GM12878 (cell line): ENCODE measurements around the gene CDR2L. TPM values are rescaled to one million over a fixed set of nuclear protein-coding genes. Genes with fewer than 3 reads are reported as not detected.

Experiments
- ATAC-seq: fragments of 200-7000 bp; cut with Tn5 transposase; 3 replicates; pipeline ENCODE4 v1.9.1; 2020; ENCODE audit warnings: mild to moderate bottlenecking, moderate library complexity
- BruUV-seq: library from RNA; stranded (reverse); fragments of 400-500 nt; replicated peaks from 2 replicates; lab custom pipeline; 2021; lab: Mats Ljungman, UMichigan
- CTCF ChIA-PET: fragments of 300-600 bp; sonication (Branson Sonifier 250); formaldehyde crosslinking; extraction: SDS; loops from one replicate; lab custom pipeline; 2021; ENCODE audit warnings: inconsistent platforms; lab: Yijun Ruan, JAX
- POLR2A ChIA-PET: fragments of 350-600 bp; formaldehyde crosslinking; extraction: SDS; loops from one replicate; lab custom pipeline; 2021; ENCODE audit warnings: inconsistent platforms; lab: Charles Lee
- RAD21 ChIA-PET: fragments of 300-600 bp; sonication (Branson Sonifier 250); formaldehyde crosslinking; loops from one replicate; lab custom pipeline; 2023; ENCODE audit warnings: antibody characterized with exemption; ENCODE audit not compliant: unreplicated experiment; lab: Charles Lee
- SMC1A ChIA-PET: fragments of 300-600 bp; sonication (Branson Sonifier 250); formaldehyde crosslinking; loops from one replicate; lab custom pipeline; 2023; ENCODE audit not compliant: unreplicated experiment, uncharacterized antibody; lab: Charles Lee
- DNase-seq: peaks from one replicate; pipeline ENCODE4 v3.0.0-alpha.2; 2011; ENCODE audit warnings: low read depth, low spot score
- FAIRE-seq: peaks from 3 replicates; lab custom pipeline; 2011; peaks lifted over from hg19 to GRCh38; lab: Jason Lieb, UNC
- H2AFZ ChIP-seq: 2 replicates; pipeline ENCODE4 v1.6.0; 2011; ENCODE audit warnings: low read depth, low read length, control low read depth; ENCODE audit not compliant: control insufficient read depth
- H3K27ac ChIP-seq: 2 replicates; pipeline ENCODE4 v1.5.1; 2011; ENCODE audit warnings: control low read depth; ENCODE audit not compliant: control insufficient read depth, insufficient read depth
- H3K27me3 ChIP-seq, 2 experiments: replicated peaks in 1 of 2; 2 replicates each; pipeline versions ENCODE4 v1.6.0 to v1.6.1; 2011; ENCODE audit warnings: low read length in 1 of 2; ENCODE audit not compliant: control insufficient read depth in 2 of 2, insufficient read depth in 2 of 2
- H3K36me3 ChIP-seq, 2 experiments: 2 replicates each; pipeline ENCODE4 v1.5.1; 2011; ENCODE audit warnings: low read length in 1 of 2; ENCODE audit not compliant: control insufficient read depth in 2 of 2, insufficient read depth in 2 of 2
- H3K4me1 ChIP-seq: 2 replicates; pipeline ENCODE4 v1.6.1; 2011; ENCODE audit warnings: mild to moderate bottlenecking, low read length, moderate library complexity, mixed read lengths; ENCODE audit not compliant: control insufficient read depth, insufficient read depth
- H3K4me2 ChIP-seq: 2 replicates; pipeline ENCODE4 v1.6.0; 2011; ENCODE audit warnings: control low read depth; ENCODE audit not compliant: control insufficient read depth, insufficient read depth
- H3K4me3 ChIP-seq: fragments of 200-600 bp; sonication (generic); 2 replicates; pipeline ENCODE4 v1.5.1; 2016
- H3K79me2 ChIP-seq: 2 replicates; pipeline ENCODE4 v1.6.0; 2011; ENCODE audit warnings: low read length; ENCODE audit not compliant: control insufficient read depth, insufficient read depth
- H3K9ac ChIP-seq: 2 replicates; pipeline ENCODE4 v1.8.0; 2011; ENCODE audit warnings: low read length, control low read depth, mixed read lengths; ENCODE audit not compliant: control insufficient read depth, insufficient read depth
- H3K9me3 ChIP-seq: replicated peaks from 3 replicates; pipeline ENCODE4 v1.5.1; 2011; ENCODE audit warnings: mild to moderate bottlenecking, low read length; ENCODE audit not compliant: control insufficient read depth, insufficient read depth
- H4K20me1 ChIP-seq: 2 replicates; pipeline ENCODE4 v1.6.0; 2011; ENCODE audit not compliant: control insufficient read depth, insufficient read depth
- BCLAF1 ChIP-seq: fragments of 450-650 bp; IDR thresholded peaks from 2 replicates; pipeline ENCODE4 v1.6.1; 2017; ENCODE audit warnings: antibody characterized with exemption, mild to moderate bottlenecking, moderate library complexity
- BRCA1 ChIP-seq: IDR thresholded peaks from 2 replicates; pipeline ENCODE4 v1.6.1; 2011; ENCODE audit warnings: low read depth, low read length, improper control_type of control experiment
- CBX3 ChIP-seq: fragments of 200-600 bp; sonication (generic); IDR thresholded peaks from 2 replicates; pipeline ENCODE4 v1.6.1; 2016; ENCODE audit warnings: low read depth, borderline replicate concordance
- CBX5 ChIP-seq: sonication (generic); IDR thresholded peaks from 2 replicates; pipeline ENCODE4 v1.6.1; 2016; ENCODE audit warnings: low read depth, moderate library complexity, mild to moderate bottlenecking, inconsistent platforms
- CHD2 ChIP-seq: IDR thresholded peaks from 2 replicates; pipeline ENCODE4 v1.6.1; 2011; ENCODE audit warnings: low read depth, low read length, improper control_type of control experiment, borderline replicate concordance
- CTCF ChIP-seq, 3 experiments: IDR thresholded peaks in 2 of 3; conservative IDR thresholded peaks in 1 of 3; 2 replicates each; pipeline ENCODE4 v1.5.1; 2011; ENCODE audit warnings: low read depth in 3 of 3, low read length in 3 of 3, mild to moderate bottlenecking in 3 of 3, control low read depth in 2 of 3, moderate library complexity in 2 of 3, inconsistent platforms in 1 of 3, mixed read lengths in 1 of 3; ENCODE audit not compliant: control insufficient read depth in 2 of 3, insufficient read depth in 1 of 3; ENCODE audit errors: extremely low read depth in 1 of 3
- ETV6 ChIP-seq, 2 experiments: fragments of 450-650 bp in 1 of 2; IDR thresholded peaks in 1 of 2; conservative IDR thresholded peaks in 1 of 2; 2 replicates each; pipeline ENCODE4 v1.6.1; 2014; ENCODE audit warnings: antibody characterized with exemption in 1 of 2, borderline replicate concordance in 1 of 2, low read depth in 1 of 2, mild to moderate bottlenecking in 1 of 2, moderate library complexity in 1 of 2
- LARP7 ChIP-seq: fragments of 450-650 bp; IDR thresholded peaks from 2 replicates; pipeline ENCODE4 v1.6.1; 2017; ENCODE audit warnings: mild to moderate bottlenecking
- NR2C1 ChIP-seq: fragments of 450-650 bp; IDR thresholded peaks from 2 replicates; pipeline ENCODE4 v1.6.1; 2017; ENCODE audit warnings: antibody characterized with exemption, mild to moderate bottlenecking, moderate library complexity
- PBX3 ChIP-seq: IDR thresholded peaks from 2 replicates; pipeline ENCODE4 v1.6.1; 2011; ENCODE audit warnings: mild to moderate bottlenecking, low read depth, low read length, moderate library complexity; ENCODE audit not compliant: insufficient replicate concordance
- RFX5 ChIP-seq: IDR thresholded peaks from 2 replicates; pipeline ENCODE4 v1.6.1; 2011; ENCODE audit warnings: low read depth, low read length, improper control_type of control experiment
- SMARCA5 ChIP-seq: fragments of 450-650 bp; IDR thresholded peaks from 2 replicates; pipeline ENCODE4 v1.6.1; 2017; ENCODE audit warnings: mild to moderate bottlenecking
- TBL1XR1 ChIP-seq: IDR thresholded peaks from 2 replicates; pipeline ENCODE4 v1.6.1; 2012; ENCODE audit warnings: low read depth, low read length, improper control_type of control experiment
- WGBS: methylation state at CpG from one replicate; pipeline ENCODE4 v1.1.6; 2016; ENCODE audit warnings: low lambda C conversion rate; ENCODE audit not compliant: insufficient replicate concordance, insufficient coverage; ENCODE audit errors: missing lambda C conversion rate; 5-methylcytosine and 5-hydroxymethylcytosine counted together
- in situ Hi-C: fragments of 300-500 bp; cut with MboI; formaldehyde crosslinking; loops from 9 replicates; pipeline ENCODE4 v1.14.3; 2018; ENCODE audit warnings: mixed read lengths
- intact Hi-C: fragments of 100-400 bp; cut with micrococcal nuclease; formaldehyde crosslinking; loops from one replicate; pipeline ENCODE4 v1.14.2; 2022; ENCODE audit not compliant: unreplicated experiment
- polyA plus RNA-seq, 11 experiments: library from polyadenylated mRNA; depleted of rRNA in 4 of 11; unstranded in 6 of 11; stranded (reverse) in 5 of 11; fragments of >200 nt; fragmentation: Nextera tagmentation in 4 of 11; fragmentation: Illumina TruSeq in 1 of 11; extraction: Ambion mirVana in 4 of 11; extraction: Trizol in 1 of 11; gene quantifications; 1 replicate in 1 of 11; 2 replicates in 10 of 11; pipeline versions ENCODE4 v1.2.1 to v1.2.3, GENCODE V29; 2011 to 2016; ENCODE audit warnings: inconsistent platforms in 2 of 11, missing spikeins in 2 of 11, low read depth in 1 of 11
- total RNA-seq, 4 experiments: library from RNA; depleted of rRNA in 3 of 4; stranded (reverse); fragments of >200 nt in 3 of 4; fragmentation: Illumina TruSeq in 1 of 4; extraction: Trizol in 1 of 4; gene quantifications; 2 replicates each; pipeline versions ENCODE4 v1.2.1 to v1.2.3, GENCODE V29; 2013 to 2021
- TF ChIP-seq, protein P1 (sequence below): fragments of 450-650 bp; conservative IDR thresholded peaks from 2 replicates; pipeline ENCODE4 v1.6.1; 2017; ENCODE audit warnings: mild to moderate bottlenecking, moderate library complexity

The CDR2L gene
- total and polyA plus RNA-seq, 10 of the 15 experiments (the other 5 are each of a cell fraction or from before 2014, with no cell fraction given) = 0.03 to 0.18 (median 0.04) TPM; not detected in 6

GRCh38 chr17:74978240-74978639 is 9.2 kb upstream of the CDR2L start:
- no peak overlapping the region for H2AFZ ChIP-seq
- no TSS peak for BruUV-seq
- WGBS = 62% methylated on average over 3 of the region's 3 CpGs
- H3K4me2 ChIP-seq = no peak overlapping the region
- DNase-seq (no peak), ATAC-seq (no peak), FAIRE-seq (no peak)
- RAD21 ChIA-PET = interaction anchor here (1.4 kb wide), 2 partner anchors 18 to 135 kb away, joined by 3 read pairs; no protein-coding TSS in a partner anchor
- H4K20me1 ChIP-seq = no peaks in the 10 kb centered on the region
- H3K79me2 ChIP-seq = no peaks in the 10 kb centered on the region
- SMC1A ChIA-PET = interaction anchor here (1.4 kb wide), 1 partner anchor 17 kb away, joined by 3 read pairs; no protein-coding TSS in a partner anchor
- H3K9me3 ChIP-seq = no peaks in the 10 kb centered on the region
- in situ Hi-C loops (no loop called here), intact Hi-C loops (no loop called here)
- H3K4me3 ChIP-seq = no peak overlapping the region
- peaks cover 0 to 6% of the 10 kb centered on the region in 2 experiments; a peak in 1 of 4 replicates for H3K27me3 ChIP-seq
- peaks cover 8% of the 10 kb centered on the region for H3K4me1 ChIP-seq
- no peak overlapping the region for H3K9ac ChIP-seq
- CTCF ChIA-PET = interaction anchor here (1.2 to 12.7 kb wide), 2 partner anchors 16 to 33 kb away, joined by 3 to 92 read pairs; no protein-coding TSS in a partner anchor
- H3K36me3 ChIP-seq = no peaks in the 10 kb centered on the region
- H3K27ac ChIP-seq = no peak overlapping the region
- POLR2A ChIA-PET = interaction anchor here (0.6 kb wide), 1 partner anchor 487 kb away, joined by 5 read pairs; no protein-coding TSS in a partner anchor
- TF ChIP-seq NR2C1 = no peak
- no peak for TF ChIP-seq BRCA1
- no peak for TF ChIP-seq CHD2
- TF ChIP-seq TBL1XR1 = no peak
- TF ChIP-seq BCLAF1 = no peak
- no peak for TF ChIP-seq PBX3
- TF ChIP-seq, protein P1, sequence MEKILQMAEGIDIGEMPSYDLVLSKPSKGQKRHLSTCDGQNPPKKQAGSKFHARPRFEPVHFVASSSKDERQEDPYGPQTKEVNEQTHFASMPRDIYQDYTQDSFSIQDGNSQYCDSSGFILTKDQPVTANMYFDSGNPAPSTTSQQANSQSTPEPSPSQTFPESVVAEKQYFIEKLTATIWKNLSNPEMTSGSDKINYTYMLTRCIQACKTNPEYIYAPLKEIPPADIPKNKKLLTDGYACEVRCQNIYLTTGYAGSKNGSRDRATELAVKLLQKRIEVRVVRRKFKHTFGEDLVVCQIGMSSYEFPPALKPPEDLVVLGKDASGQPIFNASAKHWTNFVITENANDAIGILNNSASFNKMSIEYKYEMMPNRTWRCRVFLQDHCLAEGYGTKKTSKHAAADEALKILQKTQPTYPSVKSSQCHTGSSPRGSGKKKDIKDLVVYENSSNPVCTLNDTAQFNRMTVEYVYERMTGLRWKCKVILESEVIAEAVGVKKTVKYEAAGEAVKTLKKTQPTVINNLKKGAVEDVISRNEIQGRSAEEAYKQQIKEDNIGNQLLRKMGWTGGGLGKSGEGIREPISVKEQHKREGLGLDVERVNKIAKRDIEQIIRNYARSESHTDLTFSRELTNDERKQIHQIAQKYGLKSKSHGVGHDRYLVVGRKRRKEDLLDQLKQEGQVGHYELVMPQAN = no peak
- TF ChIP-seq CTCF (IDR thresholded peaks at IDR 0.05 in 2 of 3, conservative IDR thresholded peaks at IDR 0.05 in 1 of 3; ENCODE audit: control insufficient read depth in 2 of 3, extremely low read depth in 1 of 3, insufficient read depth in 1 of 3, low read depth in 3 of 3, low read length in 3 of 3) = no peak
- no peak for TF ChIP-seq LARP7
- TF ChIP-seq ETV6 (conservative IDR thresholded peaks at IDR 0.05 in 1 of 2, IDR thresholded peaks at IDR 0.05 in 1 of 2; ENCODE audit: borderline replicate concordance in 1 of 2, low read depth in 1 of 2) = no peak
- TF ChIP-seq SMARCA5 = no peak
- TF ChIP-seq RFX5 = no peak
- TF ChIP-seq CBX3 = no peak
- TF ChIP-seq CBX5 = no peak
